Measurements from ENCODE around the gene IAPP.
"Not testable (repeated sequence)": the region's sequence is repeated elsewhere in the genome, so short reads cannot be mapped to it uniquely, and the experiment has no call there.

Gene IAPP

DNA sequence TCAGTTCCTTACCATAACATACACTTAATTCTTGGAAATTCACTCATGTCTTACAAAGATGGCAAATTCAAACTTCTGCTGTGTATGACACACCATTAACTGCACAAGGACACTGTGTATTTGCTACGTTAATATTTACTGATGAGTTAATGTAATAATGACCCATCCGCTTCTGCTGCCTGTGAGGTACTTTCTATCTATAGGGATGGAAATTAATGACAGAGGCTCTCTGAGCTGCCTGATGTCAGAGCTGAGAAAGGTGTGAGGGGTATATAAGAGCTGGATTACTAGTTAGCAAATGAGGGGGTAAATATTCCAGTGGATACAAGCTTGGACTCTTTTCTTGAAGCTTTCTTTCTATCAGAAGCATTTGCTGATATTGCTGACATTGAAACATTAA is at the start of gene IAPP:
Gene IAPP, plus strand, starts transcription at position 301 of the 400 bp plus-strand sequence. CDS start 450 bp downstream, outside the sequence.
- no peak for DNase-seq (ENCODE audit: low spot score)

DNA sequence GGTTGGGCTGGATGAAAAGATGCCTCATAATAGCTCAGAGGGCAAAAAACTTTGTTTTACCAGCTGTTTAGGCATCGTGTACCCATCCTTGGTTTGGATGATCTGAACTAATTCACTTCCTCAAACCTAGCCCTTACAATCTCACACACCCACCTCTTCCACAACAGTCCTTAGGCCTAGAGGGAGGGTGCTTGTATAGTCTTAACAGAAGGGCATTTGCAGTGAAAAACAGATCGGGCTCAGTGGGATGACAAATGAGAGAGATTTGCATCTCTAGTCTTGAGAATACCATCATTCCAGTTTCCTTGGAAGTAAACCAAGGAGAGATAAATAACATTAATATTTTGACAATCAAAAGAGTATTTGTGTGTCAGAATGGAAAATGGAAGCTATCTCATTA is 49.0 kb upstream of the IAPP start:
- DNase-seq (ENCODE audit: low spot score) = no peak

DNA sequence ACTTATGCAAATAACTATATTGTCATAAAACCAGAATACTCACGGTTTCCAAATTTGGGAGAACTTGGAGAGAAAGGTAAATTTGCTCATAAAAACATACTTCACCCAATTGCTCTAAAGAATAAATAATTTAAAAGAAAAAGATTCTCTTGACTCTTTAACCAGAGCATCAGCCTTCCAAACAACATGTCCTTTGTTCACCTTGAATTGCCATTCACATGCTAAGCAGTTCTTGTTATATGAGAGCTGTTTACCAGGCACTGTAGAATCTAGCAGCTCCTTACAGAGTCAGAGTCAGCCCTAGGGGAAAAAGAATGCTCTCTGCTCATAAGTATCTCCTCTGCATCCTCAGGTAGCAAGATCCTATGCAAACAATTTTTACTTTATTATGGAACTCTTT is 48.2 kb upstream of the IAPP start:
- DNase-seq (ENCODE audit: low spot score) = no peak

DNA sequence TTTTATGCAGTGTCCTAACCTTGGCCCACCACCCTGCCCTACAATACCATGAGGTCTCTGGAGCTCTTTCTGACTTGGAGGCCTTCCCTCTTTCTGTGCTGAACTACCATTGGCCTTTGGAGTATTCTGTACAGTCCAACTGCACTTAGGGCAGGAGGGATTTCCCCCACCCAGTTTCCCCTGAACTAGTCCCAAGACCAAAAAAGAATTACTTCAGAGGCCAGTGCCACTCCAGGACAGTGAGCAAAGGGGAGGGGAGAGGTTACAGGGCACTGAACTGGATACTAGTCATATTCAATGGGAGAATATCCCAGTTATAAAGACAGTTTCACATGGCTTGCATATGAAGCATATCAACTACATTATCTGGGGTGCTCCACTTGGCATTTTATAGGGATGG is 44.1 kb upstream of the IAPP start:
- DNase-seq (ENCODE audit: low spot score) = no peak

DNA sequence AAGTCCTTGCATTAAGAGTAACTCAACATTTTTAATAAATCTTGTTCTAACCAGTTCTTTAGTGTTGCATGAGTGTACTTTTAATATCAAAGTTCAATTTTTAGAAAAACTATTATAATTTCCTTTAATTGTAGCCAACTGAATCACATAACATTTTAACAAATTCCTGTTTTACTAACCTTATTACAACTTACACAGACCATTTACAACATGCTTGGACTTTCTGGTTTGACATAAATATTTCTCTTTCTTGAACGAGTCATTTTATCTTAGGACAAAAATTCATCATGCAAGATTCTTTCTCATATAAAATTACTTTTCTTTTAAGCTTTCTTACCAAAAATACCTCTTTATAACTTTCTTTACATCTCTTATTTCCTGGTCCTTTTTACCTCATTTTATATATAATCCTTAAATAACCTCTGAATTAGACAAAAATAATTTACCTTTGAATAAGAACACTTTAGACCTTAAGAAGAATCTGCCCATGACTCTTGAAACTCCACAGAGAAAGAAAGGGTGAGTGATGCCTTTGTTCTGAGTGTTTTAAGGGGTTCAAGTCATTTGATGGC is 41.9 kb upstream of the IAPP start:
- no peak for DNase-seq (ENCODE audit: low spot score)

DNA sequence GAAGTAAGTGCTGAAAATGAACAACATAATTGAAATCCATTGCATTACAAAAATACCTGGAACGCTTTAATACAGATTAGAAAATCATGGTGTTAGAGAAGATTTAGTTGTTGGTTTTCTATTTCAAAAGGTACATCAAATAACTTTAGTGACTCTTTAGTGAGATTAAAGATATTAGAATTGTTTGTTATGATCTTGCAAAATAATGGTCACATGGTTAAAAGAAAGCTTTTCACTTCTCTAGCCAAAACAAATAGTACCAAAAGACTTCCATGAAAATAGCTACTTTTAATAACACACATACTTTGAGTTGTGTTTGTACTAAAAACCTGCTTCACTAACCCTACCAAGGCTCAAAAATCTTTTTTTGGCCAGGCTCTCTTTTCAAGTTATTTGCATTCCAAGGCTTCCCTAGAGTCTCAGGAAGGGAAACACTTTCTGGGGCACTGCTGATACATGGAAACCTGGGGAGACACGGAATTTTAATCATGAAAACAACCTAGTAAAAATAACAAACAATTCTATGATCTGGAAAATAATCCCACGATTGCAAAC is 37.9 kb upstream of the IAPP start, which contains the start of gene SLCO1A2:
Gene SLCO1A2, minus strand, starts transcription at position 147 of the 555 bp plus-strand sequence. CDS start 270 bp downstream, outside the sequence.
- no peak for DNase-seq (ENCODE audit: low spot score)

DNA sequence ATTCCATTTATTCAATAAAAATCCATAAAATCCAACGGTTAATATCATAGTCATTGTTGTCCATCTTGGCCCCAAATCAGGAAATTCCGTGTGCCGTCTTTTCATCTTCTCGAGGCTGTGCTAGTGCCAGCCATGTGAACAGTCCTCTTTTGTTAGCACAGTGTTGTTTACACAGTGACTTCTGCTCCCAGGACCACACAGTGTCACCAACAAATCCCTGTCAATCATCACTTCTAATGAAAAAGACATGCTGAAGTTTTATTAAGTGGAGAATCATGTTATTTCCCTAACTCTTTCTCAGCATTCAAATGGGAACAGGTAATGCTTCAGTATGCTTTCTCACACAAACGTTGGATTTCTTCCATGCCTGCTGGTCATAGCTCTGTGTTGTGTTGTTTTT is 36.0 kb upstream of the IAPP start:
- no peak for DNase-seq (ENCODE audit: low spot score)

DNA sequence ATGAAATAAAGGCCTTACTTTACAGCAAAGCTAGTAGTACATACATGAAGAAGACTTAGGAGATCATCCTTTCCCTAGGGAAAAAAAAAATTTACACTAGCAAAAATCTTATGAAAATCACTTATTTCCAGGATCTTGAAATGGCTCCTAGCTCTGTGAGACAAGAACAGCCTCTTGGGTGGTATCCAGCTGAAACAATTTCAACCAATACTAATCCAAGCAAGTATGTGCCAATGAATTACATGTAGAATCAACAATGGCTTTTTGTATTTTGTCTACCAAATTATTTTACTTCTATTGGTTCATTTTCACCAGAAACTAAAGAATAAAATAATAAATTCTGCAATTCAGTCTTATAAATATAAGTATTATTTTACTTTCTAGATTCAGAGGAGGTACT is 35.2 kb upstream of the IAPP start:
- no peak for DNase-seq (ENCODE audit: low spot score)

DNA sequence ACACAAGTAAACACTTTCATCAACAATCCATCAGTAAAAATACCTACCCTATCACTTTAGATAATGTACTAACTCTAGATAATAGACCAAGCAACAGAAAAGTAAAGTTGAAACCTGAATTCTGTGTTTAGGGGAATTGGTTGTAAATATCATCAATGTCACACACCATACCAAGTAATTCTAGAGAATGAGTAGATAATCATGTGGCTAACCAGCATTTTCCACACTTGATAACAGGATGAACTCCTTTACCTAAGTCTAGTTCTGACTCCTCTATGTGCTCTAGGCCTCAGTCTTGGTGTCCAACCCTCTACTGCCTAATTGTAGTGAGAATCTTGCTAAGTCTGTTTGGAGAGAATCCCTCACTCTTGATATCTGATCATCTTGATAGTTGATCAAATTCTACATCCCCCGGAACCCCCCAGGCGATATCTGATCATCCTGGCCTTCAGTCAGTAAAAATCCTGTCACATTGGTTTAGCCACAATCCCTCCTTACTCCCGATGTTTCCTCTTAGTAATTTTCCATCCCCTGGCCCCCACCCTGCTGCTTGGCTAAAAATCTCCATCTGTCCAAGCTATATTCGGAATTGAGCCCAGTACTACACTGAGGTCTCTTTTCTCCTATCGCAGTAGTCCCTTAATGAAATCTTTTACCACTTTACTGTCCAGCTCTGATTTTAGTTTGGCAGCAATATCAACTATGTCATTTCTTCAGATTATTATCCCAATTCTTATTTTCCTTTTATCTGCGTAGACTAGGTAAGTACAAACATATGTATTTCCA is 34.5 kb upstream of the IAPP start:
- DNase-seq (ENCODE audit: low spot score) = no peak

DNA sequence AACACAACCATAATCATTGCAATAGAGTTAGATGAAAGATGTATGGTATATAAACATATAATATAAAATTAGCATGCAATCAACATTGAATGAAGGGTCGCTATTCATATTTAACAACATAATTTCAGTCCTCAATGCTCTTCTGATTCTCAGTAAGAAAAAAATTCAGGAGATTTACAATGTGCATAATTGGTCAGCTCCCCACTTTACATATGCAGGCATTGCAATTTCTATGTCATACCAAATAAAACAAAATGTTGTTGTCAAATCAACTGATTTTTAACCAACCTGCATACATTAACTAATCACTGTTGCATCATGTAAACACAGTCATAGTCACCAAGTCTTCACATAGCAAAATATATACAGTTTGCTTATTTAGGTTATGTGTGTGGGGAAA is 32.8 kb upstream of the IAPP start:
- DNase-seq (ENCODE audit: low spot score) = no peak

DNA sequence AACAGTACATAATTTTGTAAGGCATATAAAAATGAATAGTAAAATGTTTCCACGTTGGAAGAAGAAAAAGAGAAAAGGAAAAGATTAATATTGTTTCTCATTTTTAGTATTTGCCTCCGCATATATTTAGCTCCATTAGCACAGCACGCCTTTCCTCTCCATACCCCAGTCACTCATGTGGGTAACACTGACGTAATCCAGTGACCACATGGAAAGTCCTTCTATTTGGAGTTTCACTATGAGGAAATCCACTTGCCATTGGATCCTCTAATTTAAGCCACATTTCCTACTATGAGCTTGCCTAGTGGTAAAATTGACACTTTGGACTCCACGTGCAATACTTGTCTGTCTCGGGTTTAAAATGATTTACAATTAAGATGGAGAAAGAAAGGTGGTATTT is 32.3 kb upstream of the IAPP start:
- no peak for DNase-seq (ENCODE audit: low spot score)

DNA sequence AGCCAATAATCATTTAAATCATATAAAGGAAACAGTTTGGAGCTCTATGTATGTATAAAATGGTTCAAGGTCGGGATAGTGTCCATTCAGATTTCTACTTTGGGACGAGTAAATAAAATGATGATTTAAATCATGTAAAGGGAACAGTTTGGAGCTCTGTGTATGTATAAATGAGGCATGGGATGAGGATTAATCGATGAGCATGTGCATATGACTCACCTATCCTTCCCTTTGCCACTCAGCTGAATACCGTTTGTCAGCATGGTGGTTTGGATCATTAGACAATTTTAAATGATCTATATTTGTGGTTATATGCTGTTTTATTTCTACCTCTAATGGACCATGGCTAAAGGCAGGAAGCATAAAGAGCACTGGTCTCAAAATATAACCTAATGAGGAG is 30.9 kb upstream of the IAPP start:
- no peak for DNase-seq (ENCODE audit: low spot score)

DNA sequence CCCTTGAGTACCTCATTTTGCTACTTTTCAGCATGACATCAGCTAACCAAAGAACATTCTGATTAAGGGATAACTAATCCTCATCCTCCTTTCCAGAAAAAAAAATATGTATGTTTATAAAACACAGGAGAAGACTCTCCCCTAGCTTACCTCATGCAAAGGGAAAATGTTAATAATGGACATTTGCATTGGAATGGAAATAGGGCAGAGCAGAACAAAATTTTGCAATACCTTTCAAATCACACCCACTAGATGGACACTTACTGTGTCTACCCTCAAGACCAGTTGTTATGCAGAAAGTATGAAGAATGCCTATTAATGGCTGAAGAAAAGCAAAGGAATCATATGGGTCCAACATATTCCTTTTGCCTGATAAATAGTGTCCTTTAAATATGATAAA is 29.1 kb upstream of the IAPP start:
- DNase-seq (ENCODE audit: low spot score) = no peak

DNA sequence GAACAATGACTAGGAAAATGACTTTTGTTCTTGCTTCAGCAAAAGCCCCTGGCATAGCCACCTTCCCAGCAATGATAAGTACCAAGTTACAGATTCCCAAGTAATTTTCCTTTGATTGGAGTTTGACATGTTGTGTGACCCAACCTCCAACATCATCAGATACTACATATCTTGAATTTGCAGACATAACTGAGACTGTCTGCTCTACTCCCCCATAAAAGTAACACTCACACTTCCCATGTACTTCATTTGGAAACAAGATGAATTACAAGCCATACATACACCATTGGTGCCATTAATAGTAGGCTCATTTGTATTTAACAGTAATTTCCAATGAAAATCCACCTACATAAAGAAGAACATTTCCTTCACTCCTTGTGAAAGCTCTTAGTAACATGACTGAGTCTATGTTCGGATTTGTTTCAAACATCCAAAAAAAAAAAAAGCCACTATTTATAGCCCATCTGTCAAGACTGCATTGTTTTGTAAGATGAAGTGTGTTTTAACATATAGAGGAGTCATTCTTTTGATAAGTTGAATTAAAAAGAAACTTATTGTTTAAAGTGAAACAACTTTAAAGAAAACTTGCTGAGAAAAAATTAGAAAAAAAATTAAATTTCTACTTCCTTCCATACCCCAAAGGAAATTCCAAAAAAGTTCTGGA is 26.0 kb upstream of the IAPP start:
- DNase-seq (ENCODE audit: low spot score) = no peak

DNA sequence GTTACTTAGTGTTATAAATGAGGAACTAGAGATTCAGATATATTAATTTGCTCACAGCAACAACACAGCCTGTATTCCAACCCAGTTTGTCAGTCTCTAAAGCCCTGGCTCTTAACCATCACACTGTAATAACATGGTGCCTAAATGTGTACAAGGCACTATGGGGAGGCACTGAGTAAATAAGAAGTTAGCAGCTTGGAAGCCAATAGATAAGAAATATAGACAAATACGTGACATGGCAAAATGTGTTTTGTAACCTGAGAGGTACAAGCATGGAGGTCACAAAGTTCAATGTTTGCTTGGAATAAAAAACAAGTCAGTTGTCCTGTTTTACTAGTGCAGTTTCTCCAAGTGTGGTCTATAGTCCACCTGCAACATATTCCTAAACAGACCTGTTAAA is 21.7 kb upstream of the IAPP start:
- DNase-seq (ENCODE audit: low spot score) = no peak

DNA sequence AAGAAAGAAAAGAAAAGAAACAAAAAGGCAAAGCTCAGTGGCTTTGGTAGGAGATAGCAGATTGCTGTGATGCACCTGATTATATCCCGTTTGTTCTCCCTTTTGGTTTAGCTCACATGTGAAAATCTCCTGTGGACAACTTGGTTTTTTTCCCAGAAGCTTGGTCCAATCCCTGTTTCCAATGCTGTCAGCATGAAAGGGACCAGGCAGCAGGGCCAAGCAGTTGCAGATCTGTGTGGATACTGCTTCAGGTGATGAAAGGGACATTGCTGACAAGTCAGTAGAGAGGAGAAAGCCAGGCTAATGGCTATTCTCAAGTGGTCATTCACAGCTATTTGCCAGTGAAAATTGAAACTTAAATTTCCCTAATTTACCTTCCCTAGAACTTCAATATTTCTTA is 19.2 kb upstream of the IAPP start:
- no peak for DNase-seq (ENCODE audit: low spot score)

DNA sequence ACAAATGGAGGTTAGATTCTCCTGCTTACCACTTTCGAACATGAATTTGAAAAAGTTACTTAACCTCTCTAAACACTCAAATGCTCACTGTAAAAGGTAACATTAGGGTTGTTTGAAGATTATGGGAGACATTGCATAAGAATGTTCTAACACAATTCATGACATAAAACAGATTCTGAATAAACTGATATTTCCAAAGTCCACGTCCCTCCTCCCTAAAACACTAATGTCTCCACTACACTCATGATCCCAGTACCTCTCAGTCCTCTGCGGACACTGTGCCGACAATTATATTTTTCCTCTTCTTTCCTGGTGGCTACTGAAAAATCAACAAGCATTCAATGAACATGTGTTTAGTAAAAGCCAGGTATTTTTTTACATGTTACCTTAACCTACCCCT is 18.8 kb upstream of the IAPP start:
- no peak for DNase-seq (ENCODE audit: low spot score)

DNA sequence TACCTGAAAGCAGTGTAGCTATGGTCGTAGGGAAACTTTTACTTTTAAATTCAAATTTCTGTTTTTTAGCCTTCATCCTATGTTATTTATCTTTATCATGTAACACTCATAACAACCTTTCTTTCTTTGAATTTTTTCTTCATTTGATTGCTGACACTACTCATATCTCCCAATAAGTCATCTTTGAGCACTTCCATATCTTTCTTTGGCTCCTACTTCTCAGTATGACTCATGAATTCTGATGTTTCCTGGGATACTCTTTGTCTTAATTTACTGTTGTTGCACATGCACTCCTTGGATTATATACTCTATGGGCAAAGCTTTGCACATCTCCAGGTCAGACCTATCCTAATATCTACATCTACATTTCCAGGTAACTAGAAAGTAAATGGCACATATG is 18.1 kb upstream of the IAPP start:
- DNase-seq (ENCODE audit: low spot score) = no peak

DNA sequence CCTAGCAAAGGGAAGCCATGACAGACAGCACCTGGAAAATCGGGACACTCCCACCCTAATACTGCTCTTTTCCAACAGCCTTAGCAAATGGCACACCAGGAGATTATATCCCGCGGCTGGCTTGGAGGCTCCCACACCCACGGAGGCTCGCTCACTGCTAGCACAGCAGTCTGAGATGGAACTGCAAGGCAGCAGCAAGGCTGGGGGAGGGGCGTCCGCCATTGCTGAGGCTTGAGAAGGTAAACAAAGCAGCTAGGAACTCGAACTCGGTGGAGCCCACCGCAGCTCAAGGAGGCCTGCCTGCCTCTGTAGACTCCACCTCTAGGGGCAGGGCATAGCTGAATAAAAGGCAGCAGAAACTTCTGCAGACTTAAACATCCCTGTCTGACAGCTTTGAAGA is 12.1 kb upstream of the IAPP start:
- not testable (repeated sequence) for DNase-seq (ENCODE audit: low spot score)

DNA sequence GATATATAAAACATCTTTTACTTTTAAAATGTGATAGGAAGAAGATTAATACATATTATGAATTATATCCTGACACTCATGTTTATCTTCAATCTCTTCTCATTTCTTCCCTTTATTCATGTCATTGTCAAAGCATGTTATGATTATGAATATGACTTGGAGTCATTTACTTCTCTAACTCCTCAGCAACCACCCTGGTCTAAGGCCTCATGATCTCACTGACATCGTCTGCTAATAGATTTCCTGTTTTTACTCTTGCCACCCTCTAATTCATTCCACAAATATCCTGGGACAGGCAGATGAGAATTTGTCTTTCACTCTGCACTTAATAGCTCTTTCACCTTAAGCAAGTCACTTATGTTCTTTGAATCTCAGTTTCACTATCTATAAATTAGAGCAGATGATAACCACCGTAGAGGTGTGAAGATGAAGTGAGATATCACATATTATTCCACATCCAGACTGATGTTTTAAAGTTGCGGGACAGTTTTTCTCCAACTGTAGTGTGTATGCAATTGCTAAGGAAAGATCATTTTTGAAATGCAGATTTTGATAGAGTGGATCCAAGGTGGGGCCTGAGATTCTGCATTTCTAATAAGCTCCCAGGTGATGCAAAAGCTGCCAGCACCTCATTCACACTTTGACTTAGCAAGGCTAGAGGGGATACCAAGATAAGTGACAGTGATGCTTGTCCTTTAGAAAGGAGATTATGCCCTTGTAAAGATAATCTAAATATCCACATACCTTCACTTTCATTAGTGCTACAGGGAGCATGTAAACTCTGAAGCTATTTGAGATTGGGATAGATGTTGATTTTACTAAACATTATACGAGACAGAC is 3.3 kb upstream of the IAPP start:
- no peak for DNase-seq (ENCODE audit: low spot score)

DNA sequence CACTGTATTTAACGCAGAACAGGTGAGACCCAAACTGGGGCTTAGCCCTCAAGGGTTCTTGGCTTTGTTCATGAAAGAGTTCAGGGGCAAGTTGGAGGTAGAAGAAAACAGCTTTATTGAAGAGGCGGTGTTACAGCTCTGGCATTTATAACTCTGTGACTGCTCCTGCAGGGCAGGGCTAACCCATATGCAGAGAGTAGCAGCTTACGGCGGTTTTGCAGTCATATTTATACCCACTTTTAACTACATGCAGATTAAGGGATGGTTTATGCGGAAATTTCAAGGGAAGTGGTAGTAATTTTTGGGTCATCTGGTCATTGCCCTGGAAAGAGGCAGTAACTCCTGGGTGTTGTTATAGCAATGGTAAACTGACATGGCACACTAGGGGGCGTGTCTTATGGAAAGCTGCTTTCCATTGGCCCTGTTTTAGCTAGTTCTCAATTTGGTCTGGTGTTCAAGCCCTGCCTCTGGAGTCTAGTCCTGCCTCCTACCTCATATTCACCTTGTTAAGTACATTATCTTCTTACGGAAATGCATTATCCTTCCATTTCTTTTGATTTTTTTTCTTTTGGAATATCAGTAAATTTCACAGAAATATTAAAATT is 1.8 kb upstream of the IAPP start:
- DNase-seq (ENCODE audit: low spot score) = no peak

DNA sequence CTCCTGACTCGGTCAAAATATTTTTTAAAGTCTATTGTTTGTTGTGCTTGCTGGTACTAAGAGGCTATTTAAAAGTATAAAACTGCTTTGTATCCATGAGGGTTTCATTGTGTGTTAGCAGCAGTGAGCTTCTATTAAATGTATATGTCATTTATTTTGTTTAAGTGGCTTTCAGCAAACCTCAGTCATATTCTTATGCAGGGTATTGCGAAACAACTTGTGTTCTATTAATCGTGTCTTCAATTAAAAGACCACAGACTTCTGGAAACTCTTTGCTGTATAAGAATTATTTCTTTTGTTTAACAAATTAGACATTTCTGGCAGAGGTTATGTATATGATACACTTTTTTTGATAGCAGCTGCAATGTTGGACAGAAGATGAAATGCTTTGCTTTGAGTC is 6.5 kb downstream of the IAPP start:
- no peak for DNase-seq (ENCODE audit: low spot score)
